NCI-H2029 (cell line): ENCODE results near the gene HIF1A.
"Not testable (repeated sequence)": the region's sequence is repeated elsewhere in the genome, so short reads cannot be mapped to it uniquely, and the experiment has no call there.

ENCODE experiments used
- DNase-seq: peaks from one replicate; lab custom pipeline; 2025; lab: John Stamatoyannopoulos, UW

Gene HIF1A

GRCh38 chr14:61673305-61673704, 22.0 kb upstream of the HIF1A start:
- no peak for DNase-seq

GRCh38 chr14:61675291-61675690, 20.0 kb upstream of the HIF1A start:
- DNase-seq: no peak

- DNase-seq: no peak
Observed at GRCh38 chr14:61677479-61677878, 17.8 kb upstream of the HIF1A start.

DNA sequence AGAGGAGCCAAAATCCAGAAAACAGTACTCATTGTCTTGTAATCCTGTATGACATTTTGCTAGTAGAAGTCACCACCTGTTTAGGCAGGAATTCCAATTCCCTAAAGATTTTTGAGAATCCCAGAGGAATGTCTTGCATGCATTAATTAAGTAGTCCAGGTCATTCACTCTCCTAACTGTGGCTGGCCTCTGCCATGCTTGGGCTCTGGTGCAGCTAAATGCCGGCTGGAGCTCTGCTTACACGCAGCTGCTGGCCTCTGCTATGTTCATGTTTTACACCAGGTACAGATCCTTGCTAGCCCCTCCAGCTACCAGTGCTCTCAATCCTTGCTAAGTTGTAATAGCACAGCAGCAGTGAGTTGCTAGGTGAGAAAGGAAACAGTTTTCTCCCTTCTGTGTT, 16.3 kb upstream of the HIF1A start:
- no peak for DNase-seq

DNA sequence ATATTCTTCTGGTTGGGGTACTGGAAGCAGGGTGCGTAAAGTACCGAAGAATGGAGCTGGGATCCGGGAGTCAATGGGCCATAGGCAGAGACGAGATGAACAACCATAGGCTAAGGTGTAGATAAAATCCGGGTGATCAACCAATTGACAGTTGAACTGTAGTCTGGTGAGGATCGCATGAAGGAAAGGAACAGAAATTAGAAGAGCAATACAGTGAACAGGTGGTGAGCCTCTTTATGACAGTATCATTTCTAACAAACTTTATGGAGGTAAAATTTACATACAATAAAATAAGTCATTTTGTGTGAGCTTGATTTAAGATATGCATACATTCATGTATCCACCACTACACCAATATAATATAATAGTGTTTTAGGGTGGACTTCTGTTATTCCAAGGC, 13.9 kb upstream of the HIF1A start:
- DNase-seq: no peak

- DNase-seq: no peak
Observed at GRCh38 chr14:61683108-61683507, 12.2 kb upstream of the HIF1A start.

DNA sequence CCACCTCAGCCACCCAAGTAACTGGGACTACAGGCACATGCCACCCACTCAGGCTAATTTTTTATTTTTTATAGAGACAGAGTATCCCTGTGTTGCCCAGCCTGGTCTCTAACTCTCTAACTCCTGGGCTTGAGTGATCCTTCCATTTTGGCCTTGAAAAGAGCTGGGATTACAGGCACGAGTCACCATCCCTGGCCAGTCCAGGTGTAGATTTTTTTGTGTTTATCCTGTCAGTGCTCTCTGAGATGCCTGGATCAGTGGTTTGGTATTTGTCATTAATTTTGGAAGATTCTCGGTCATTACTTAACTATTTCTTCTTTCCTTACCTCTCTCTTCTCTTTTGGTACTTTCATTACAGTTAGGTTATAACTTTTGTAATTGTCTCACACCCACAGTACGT, 5.3 kb upstream of the HIF1A start:
- no peak for DNase-seq

GRCh38 chr14:61690982-61691381, 4.3 kb upstream of the HIF1A start:
- no peak for DNase-seq

- DNase-seq: no peak
Observed at GRCh38 chr14:61691495-61691894, 3.8 kb upstream of the HIF1A start.

DNA sequence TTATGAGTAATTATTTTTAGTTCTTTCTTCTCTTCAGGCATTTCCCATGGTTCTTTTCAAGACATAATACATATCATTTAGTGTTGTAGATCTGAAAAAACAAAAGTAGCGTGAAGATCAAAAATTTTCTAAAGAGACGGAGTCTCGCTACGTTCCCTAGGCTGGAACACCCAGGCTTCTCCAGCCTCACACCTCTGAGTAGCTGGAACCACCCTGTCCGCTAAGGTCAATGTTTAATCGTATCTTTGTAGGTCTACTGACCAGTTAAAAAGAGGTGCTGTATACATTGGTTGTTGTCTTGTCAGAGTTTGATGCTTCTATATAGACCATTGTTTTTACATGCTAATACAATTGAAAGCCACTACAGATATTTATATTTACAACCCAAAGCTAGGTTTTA, 1.3 kb upstream of the HIF1A start:
- no peak for DNase-seq

GRCh38 chr14:61695695-61696527, 598 bp downstream of the HIF1A start:
- peak; percentile 82 for DNase-seq

DNA sequence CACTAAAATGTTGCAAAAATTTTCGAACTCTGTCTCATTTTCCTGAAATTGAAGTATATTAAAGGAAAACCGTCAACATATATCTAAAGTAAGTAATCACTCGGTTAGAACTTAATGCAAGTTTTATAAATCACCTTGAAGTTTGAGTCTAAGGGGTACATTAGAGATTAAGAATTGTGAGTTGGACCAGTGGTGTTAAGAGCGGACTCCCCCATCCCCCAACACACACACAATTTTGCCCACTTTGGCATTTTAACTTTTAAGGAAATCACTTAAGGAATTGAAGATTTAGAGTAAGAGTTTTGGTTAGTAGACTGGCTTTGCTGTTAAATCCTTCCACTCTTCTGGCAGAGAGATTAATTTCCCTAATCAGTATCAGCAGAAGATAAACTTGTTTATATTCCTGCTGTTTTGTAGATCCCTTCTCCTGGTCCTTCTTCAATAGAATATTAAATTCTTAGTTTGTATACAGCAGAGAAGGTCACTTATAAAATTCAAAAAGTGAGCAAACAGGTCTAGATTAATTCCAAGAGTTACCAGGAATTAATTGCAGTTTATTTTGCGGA, 1.5 kb downstream of the HIF1A start:
- no peak for DNase-seq

GRCh38 chr14:61698206-61698980, 3.1 kb downstream of the HIF1A start:
- DNase-seq: no peak

DNA sequence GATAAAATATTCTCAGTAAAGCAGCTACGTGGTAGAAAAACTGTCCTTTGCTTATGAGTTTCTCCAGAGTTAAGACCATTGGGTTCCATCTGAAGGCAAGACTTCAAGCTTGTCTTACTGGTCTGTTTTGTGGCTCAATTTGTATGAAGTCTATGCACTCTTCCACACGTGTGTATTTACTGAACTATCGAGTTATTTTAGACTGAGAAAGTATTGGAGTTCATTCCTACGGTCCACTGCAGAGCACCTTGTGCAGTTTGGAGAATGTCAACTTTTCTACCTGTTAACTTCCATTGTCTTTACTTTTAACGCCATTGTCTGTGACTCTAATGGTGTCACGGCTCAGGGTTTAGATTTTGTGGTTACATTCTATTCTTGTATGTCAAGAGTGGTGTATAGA, 3.7 kb downstream of the HIF1A start:
- no peak for DNase-seq

DNA sequence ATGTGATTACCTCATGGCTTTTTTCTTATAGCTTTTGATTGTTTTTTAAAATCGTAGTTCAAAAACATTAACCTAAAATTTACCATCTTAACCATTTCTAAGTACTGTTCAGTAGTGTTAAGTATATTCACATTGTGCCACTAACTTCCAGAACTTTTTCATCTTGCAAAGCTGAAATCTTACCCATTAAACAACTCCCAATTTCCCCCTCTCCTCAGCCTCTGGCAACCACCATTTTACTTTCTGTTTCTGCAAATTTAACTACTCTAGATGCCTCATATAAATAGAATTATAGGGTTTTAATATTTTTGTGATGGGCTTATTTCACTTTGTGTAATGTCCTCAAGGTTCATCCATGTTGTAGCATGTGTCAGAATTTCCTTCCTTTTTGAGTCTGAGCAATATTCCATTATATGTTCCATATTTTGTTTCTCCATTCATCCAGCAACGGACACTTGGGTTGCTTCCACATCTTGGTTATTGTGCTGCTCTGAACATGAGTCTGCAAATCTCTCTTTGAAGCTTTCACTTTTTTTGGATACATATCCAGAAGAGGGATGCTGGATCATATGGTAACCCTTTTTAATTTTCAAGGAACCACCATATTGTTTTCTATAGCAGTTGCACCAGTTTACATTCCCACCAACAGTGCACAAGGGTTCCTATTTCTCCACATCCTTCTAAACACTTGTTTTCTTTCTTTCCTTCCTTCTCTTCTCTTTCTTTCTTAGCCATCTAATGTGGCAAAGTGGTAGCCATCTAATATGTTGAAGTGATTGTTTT, 5.0 kb downstream of the HIF1A start:
- no peak for DNase-seq

- no peak for DNase-seq
Observed at GRCh38 chr14:61701946-61702345, 6.6 kb downstream of the HIF1A start.

GRCh38 chr14:61703342-61704129, 8.2 kb downstream of the HIF1A start:
- DNase-seq: no peak

- no peak for DNase-seq
Observed at GRCh38 chr14:61704554-61704953, 9.2 kb downstream of the HIF1A start.

GRCh38 chr14:61705017-61705416, 9.7 kb downstream of the HIF1A start:
- no peak for DNase-seq

- DNase-seq: no peak
Observed at GRCh38 chr14:61706096-61706690, 10.9 kb downstream of the HIF1A start.

GRCh38 chr14:61707774-61708173, 12.5 kb downstream of the HIF1A start:
- not testable (repeated sequence) for DNase-seq
